HG03460 (cell line): Measurements from ENCODE around the gene ERV3-1.
A peak's percentile ranks its signal among the peaks of the same experiment; 100 is the strongest.
"Not testable (repeated sequence)": the region's sequence is repeated elsewhere in the genome, so short reads cannot be mapped to it uniquely, and the experiment has no call there.

Experiments used
- ATAC-seq: cut with Tn5 transposase; IDR thresholded peaks from one replicate; pipeline ENCODE4 v1.9.1; 2021; ENCODE audit not compliant: unreplicated experiment

ERV3-1 gene

GRCh38 chr7:65001291-65001814, 5.1 kb downstream of the ERV3-1 start:
- ATAC-seq = no peak

DNA sequence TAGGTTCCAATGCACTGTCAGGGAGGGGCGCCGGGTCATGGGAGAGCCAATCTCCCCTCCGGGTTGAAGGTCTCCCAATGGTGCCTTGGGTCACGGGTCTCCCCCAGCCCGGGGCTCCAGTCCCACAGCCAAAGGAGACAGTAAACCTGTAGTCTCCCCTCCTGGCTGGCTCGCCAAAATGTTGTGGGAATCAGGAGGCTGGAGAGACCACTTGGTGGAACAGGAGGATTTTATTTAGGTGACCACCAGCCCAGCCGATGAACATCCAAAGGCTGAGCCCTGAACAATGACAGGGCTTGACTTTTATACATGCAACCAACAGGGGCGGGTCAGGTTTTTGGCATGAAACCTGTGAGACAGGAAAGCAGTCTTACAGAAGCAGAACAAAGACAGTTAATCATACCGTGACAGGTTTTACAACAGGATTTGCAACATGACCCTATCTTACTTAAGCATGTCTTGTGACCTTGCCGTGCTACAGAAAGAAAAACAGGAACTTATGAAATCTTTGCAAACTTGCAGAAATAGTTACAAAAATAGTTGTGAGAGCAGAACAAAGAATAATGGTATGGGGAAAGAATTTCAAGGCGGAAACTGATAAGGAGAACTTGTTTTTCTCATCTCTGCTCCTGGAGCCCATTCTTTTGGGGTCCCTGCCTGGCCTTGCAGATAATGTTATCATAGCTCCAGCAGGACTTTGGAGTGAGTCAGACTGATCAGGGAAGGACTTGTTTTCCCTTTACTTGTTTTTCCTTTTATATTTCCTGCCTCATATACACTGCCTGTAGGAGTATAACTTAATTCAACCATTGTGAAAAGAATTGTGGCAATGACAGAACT, 7.1 kb downstream of the ERV3-1 start:
- peak; percentile 58 for ATAC-seq

- ATAC-seq = no peak
These were observed 7.7 kb downstream of the ERV3-1 start for GRCh38 chr7:64998865-64999164.

DNA sequence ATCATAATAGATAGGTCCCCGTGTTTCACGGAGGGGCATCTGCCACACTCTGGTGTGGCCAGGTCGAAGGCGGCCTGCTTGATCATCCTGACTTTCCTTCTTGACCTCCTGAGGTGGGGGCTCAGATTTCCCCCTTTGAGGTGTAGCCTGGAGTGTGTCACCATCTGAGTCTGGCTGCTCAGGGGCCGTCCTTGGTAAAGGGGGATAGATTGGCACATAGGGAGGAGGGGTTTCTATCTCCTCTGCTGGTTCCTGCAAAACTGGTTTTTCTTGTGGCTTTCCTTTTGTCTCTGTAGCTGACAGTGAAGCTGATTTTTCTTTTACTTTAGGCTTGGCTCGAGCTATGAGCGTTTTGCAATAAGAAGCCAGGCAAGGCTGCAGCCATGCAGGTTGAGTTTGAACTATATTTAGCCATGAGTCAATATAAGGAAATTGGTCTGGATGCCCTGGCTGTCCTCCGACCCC, 8.5 kb downstream of the ERV3-1 start:
- ATAC-seq = no peak

GRCh38 chr7:64997164-64997908, 9.2 kb downstream of the ERV3-1 start:
- ATAC-seq = no peak

DNA sequence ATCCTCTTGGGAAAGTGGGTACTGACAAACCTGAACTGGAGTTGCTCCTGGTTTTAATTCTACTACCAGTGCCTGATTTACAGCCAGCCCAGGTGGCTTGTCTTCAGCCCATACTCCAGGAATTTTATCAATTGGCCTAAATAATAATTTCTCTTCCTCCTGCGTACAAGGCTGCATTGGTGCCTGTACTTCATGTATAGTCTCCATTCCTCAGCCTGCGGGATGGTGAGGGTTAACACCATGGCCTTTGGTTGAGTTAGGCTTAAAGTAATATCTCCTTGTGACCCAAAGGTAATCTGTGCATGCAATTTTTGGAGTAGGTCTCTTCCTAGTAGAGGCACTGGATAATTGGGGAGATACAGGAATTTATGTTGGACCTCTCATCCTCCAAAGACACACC, 10.2 kb downstream of the ERV3-1 start:
- no peak for ATAC-seq

DNA sequence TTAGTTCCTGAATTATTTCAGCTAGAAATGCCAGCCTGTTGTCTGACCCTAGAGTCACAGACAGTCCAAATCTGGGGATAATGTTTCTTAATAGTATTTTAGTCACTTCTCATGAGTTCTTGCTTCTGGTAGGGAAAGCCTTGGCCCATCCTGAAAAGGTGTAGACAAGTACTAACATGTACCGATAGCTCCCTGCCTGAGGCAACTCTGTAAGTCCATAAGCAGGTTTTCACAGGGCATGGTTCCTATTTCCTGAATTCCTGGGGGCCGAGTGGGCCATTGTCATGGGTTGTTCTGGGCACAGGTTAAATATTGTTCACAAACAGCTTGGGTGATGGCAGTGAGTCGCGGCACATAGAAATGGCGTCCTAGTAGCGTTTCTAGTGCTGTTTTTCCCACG, 12.6 kb downstream of the ERV3-1 start:
- ATAC-seq = no peak

GRCh38 chr7:64992971-64993370, 13.5 kb downstream of the ERV3-1 start:
- no peak for ATAC-seq

- ATAC-seq = no peak
These were observed 15.6 kb downstream of the ERV3-1 start, which contains the start of gene ZNF117 for GRCh38 chr7:64990936-64991335. Gene ZNF117 (minus strand): TSS chr7:64991036.

DNA sequence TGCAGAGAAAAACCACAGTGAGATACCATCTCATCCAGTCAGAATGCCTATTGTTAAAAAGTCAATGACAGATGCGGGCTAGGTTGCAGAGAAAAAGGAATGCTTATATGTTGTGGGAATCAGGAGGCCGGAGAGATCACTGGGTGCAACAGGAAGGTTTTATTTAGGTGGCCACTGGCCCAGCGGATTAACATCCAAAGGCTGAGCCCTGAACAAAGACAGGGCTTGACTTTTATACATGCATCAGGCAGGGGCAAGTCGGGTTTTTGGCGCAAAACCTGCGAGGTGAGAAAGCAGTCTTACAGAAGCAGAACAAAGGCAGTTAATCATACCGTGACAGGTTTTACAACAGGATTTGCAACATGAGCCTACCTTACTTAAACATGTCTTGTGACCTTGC, 16.3 kb downstream of the ERV3-1 start:
- ATAC-seq = no peak

DNA sequence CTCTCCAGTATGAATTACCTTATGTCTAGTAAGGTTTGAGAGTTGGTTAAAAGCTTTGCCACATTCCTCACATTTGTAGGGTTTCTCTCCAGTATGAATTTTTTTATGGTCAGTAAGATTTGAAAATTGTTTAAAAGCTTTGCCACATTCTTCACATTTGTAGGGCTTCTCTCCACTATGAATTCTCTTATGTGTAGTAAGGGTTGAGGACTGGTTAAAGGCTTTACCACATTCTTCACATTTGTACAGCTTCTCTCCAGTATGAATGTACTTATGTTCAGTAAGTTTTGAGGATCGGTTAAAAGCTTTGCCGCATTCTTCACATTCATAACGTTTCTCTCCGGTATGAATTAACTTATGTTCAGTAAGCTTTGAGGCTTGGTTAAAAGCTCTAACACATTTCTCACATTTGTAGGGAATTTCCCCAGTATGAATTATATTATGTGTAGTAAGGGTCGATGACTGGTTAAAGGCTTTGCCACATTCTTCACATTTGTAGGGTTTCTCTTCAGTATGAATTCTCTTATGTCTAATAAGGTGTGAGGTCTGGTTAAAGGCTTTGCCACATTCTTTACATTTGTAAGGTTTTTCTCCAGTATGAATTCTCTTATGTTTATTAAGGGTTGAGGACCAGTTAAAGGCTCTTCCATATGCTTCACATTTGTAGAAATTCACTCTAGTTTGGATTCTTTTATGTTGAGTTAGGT, 27.8 kb downstream of the ERV3-1 start:
- ATAC-seq = no peak

GRCh38 chr7:64965594-64965993, 40.9 kb downstream of the ERV3-1 start:
- ATAC-seq = no peak

DNA sequence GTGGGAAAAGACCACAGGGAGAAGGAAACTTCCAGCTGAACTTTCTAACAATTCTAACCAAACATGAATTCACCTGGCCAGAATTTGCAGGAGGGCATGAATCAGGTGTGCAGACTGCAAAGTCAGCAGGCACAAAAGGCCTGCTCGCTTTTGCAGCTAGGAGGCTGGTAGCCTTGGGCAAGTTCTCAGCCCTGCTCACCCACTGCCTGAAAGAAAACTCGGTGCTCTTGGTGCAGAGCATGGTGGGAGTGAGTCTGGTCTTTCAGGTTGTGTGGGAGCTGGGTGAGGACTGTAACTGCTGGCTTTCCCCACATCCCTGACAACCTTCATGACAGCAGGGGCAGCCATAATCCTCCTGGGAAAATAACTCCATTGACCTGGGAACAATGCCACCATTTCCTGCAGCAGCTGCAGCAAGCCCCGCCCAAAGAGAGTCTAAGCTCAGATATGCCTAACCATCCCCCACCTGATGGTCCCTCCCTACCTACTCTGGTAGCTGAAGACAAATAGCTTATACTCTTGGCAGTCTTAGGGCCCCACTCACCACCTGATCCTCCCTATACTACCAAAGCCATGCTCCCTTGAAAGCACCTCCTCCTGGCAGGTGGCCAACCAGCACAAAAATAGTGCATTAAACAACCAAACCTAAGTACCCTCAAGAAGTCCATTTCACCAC, 47.3 kb downstream of the ERV3-1 start:
- ATAC-seq = no peak

DNA sequence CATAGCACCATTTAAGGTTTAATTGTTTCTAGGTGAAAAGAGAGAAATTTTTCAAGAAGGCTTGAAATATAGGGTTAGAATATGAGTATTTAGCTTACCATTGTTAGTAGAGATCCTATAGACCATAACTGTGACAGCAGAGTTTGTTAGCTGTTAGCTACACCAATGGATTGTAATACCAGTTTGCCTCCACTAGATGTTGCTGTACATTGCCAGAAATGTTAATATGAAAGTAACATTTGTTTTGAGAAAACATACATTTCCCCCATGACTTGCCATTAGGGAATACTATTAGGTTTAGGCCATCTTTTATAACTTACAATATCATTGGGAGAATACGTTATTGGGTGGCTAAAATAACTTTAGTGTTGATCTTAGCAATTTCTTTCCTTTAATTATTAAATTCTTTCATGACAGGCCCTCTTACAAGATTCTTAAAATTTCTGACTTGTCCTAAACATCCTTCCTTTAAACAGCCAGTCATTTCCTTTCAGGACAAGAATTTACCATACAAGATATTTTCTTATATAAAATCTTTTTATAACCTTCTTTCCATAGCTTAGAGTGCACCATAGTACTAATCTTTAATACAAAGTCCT, 55.1 kb downstream of the ERV3-1 start:
- ATAC-seq = no peak

GRCh38 chr7:64950673-64951072, 55.8 kb downstream of the ERV3-1 start:
- not testable (repeated sequence) for ATAC-seq

DNA sequence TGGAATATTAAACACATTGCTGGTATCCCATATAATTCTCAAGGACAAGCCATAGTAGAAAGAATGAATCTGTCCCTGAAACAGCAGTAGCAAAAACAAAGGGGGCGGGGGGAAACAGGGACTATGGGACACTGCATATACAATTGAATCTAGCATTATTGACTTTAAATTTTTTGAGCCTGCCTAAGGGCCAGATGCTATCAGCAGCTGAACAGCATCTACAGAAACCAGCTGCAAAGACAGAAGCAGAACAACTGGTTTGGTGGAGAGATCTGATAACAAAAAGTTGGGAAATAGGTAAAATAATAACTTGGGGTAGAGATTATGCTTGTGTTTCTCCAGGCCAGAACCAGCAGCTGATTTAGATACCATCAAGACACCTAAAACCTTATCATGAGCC, 57.7 kb downstream of the ERV3-1 start:
- ATAC-seq = not testable (repeated sequence)

DNA sequence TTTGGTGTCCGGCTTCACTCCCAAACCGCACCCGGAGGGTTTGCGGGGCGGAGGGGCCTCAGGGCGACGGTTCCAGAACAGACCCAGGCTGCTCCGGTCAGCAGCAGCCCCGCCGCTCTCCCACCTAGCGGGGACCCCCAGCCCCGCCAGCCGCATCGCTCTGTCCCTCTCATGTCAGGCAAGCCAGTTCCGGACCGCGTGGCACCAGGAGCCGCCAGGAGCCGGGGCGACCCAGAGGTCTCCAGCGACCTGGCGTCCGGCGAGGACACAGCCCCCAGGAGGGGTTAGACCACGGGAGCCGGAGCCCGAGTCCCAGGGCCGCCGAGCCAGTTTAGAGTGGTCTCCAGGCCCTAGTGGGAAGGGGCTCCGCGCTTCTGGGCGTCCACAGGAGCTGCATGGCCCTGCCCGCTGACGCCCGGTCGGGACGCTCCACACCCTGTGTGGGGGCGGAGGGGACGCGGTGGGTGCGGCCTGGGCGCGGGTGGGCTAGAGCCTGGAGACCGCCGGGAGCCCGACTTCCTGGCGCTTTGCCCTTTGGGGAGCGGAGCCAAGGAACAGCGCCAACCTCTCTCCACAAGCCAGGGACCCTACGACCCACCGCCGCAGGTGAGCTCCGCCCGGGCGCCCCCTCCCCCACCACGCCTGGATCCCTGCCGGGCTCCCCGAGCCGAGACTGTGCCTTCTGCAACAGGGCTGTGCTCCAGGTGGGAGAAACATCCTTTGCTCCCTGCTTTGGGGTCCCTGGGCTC, 59.1 kb downstream of the ERV3-1 start:
- ATAC-seq = no peak

GRCh38 chr7:64946772-64947171, 59.7 kb downstream of the ERV3-1 start:
- ATAC-seq = no peak

DNA sequence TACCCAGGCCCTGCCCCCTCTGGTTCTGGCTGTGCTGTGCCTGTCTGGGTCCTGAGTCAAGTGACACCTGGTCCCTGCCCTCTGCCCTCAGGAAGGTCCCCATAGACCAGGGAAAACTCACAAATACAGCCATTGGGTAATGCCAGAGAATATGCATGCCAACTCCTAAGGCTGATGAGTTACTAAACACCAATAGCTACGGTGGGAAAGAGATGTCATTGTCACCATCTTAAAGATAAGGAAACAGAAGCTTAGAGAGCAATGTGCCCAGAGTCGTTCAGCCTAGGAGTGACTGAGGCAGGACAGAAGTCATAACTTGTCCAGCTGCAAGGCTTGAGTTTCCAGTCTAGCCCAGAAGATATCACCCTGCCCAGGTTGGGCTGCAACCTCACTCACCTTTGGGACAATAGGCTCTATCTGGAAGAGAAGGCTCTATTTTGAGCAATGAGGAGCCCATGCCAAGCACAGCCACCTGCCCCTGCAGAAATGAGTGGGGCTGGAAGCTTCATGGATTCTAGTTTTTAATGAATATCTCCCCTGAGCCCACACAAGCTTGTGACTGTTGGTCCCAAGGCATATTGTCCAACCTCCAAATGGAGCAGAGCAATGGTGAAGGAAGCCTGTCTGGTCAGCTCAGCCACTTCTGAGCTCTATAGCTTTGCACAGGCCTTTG, 60.8 kb downstream of the ERV3-1 start:
- no peak for ATAC-seq
